Esophagus squamous epithelium (tissue), 5 donors: ENCODE data around the gene RNASEH1. TPM values are rescaled to one million over a fixed set of nuclear protein-coding genes. Genes with fewer than 3 reads are reported as not detected.
"Not testable (repeated sequence)": the region's sequence is repeated elsewhere in the genome, so short reads cannot be mapped to it uniquely, and the experiment has no call there.

ENCODE experiments used
- DNase-seq: peaks from one replicate; lab custom pipeline; 2025; lab: John Stamatoyannopoulos, UW
- H3K27ac ChIP-seq, 4 donors: fragments of 200-600 bp; sonication (generic); one replicate each; pipeline ENCODE4 v1.5.1; 2016 to 2019; ENCODE audit warnings: mild to moderate bottlenecking in 1 of 4
- H3K27me3 ChIP-seq, 4 donors: fragments of 200-600 bp; sonication (generic); 1 replicate in 3 of 4; 2 replicates in 1 of 4; pipeline versions ENCODE4 v1.5.1 to v1.6.0; 2017 to 2021; ENCODE audit warnings: antibody characterized with exemption in 1 of 4
- H3K36me3 ChIP-seq, 3 donors: fragments of 200-600 bp; sonication (generic); one replicate each; pipeline ENCODE4 v1.5.1; 2016 to 2019
- H3K4me1 ChIP-seq, 3 donors: fragments of 200-600 bp; sonication (generic); one replicate each; pipeline ENCODE4 v1.5.1; 2017 to 2019
- H3K4me3 ChIP-seq, 4 donors: fragments of 200-600 bp; sonication (generic); 1 replicate in 3 of 4; 2 replicates in 1 of 4; pipeline ENCODE4 v1.5.1; 2016 to 2019; ENCODE audit warnings: mild to moderate bottlenecking in 2 of 4, moderate library complexity in 1 of 4
- H3K9me3 ChIP-seq, 3 donors: fragments of 200-600 bp; sonication (generic); one replicate each; pipeline ENCODE4 v1.5.1; 2016 to 2019
- CTCF ChIP-seq, 6 experiments: fragments of 450-650 bp in 4 of 6; fragments of 200-600 bp in 2 of 6; sonication (generic) in 2 of 6; IDR thresholded peaks; one replicate each; pipeline ENCODE4 v1.5.1; 2016 to 2019; ENCODE audit warnings: antibody characterized with exemption in 6 of 6, mild to moderate bottlenecking in 4 of 6, moderate library complexity in 4 of 6
- POLR2A ChIP-seq, 4 donors: fragments of 450-650 bp; IDR thresholded peaks; one replicate each; pipeline ENCODE4 v1.6.1; 2017; ENCODE audit warnings: antibody characterized with exemption in 4 of 4, mild to moderate bottlenecking in 4 of 4, moderate library complexity in 3 of 4
- WGBS, 2 donors: methylation state at CpG; one replicate each; pipeline ENCODE4 v1.1.5; 2018; 5-methylcytosine and 5-hydroxymethylcytosine counted together
- intact Hi-C: fragments of 100-400 bp; cut with DNase I; formaldehyde crosslinking; loops from one replicate; pipeline ENCODE4 v1.15.0; 2022
- total RNA-seq, 4 donors: library from RNA; depleted of rRNA; stranded (reverse); fragments of >200 nt; gene quantifications; one replicate each; pipeline ENCODE4 v1.1.0, GENCODE V29; 2016
- donor health status: DM: yes; HTN: yes; CAD: no.

RNASEH1 gene
- total RNA-seq, 4 donors from 2014 or later, result 12.1 to 21.2 (median 19.0) TPM

GRCh38 chr2:3580449-3580848 lies 22.3 kb upstream of the RNASEH1 start:
- Histone ChIP-seq H3K4me3 (no peak overlapping the region), H3K36me3 (peaks cover 15 to 92% (median 32%) of the 10 kb centered on the region in 3 donors), H3K27ac (no peak overlapping the region), H3K27me3 (no peaks in the 10 kb centered on the region), H3K4me1 (peaks cover 25 to 51% (median 39%) of the 10 kb centered on the region in 3 donors), H3K9me3 (no peaks in the 10 kb centered on the region)
- 69 to 82% methylated on average over 3 to 5 of the region's 5 CpGs for WGBS, 2 donors
- intact Hi-C loops, result no loop called here
- DNase-seq, result no peak
- TF ChIP-seq CTCF (IDR thresholded peaks at IDR 0.05), result no peak
- no peak for TF ChIP-seq POLR2A (IDR thresholded peaks at IDR 0.05)

- WGBS, 2 donors, result 56% methylated on average over 5 of the region's 5 CpGs
These were observed 20.9 kb upstream of the RNASEH1 start for GRCh38 chr2:3578987-3579386.

GRCh38 chr2:3576263-3576630 lies 18.1 kb upstream of the RNASEH1 start:
- H3K27me3 ChIP-seq, H3K9me3 ChIP-seq, intact Hi-C loops, DNase-seq: not testable (repeated sequence)
- 59 to 61% methylated on average over 10 of the region's 10 CpGs for WGBS, 2 donors
- Histone ChIP-seq H3K27ac (peak overlapping the region; percentile 89 to 96 (median 94)), H3K4me3 (peak overlapping the region; percentile 69 to 94 (median 84)), H3K36me3 (peaks cover 15 to 50% (median 23%) of the 10 kb centered on the region in 3 donors), H3K4me1 (peaks cover 25 to 45% (median 32%) of the 10 kb centered on the region in 3 donors)

More at GRCh38 chr2:3578987-3579386, 20.9 kb upstream of the RNASEH1 start:
- H3K36me3 ChIP-seq, result peaks cover 15 to 77% (median 32%) of the 10 kb centered on the region in 3 donors
- intact Hi-C loops, result no loop called here
- peak overlapping the region in 2 of 4 donors; percentile 27 to 47 for H3K27ac ChIP-seq
- no peaks in the 10 kb centered on the region for H3K27me3 ChIP-seq
- H3K9me3 ChIP-seq, result no peaks in the 10 kb centered on the region
- H3K4me3 ChIP-seq, result no peak overlapping the region
- no peak for DNase-seq
- peaks cover 25 to 45% (median 32%) of the 10 kb centered on the region in 3 donors for H3K4me1 ChIP-seq
- TF ChIP-seq POLR2A (IDR thresholded peaks at IDR 0.05) (no peak), CTCF (IDR thresholded peaks at IDR 0.05) (no peak)

- no peak for DNase-seq
- WGBS, 2 donors, result 0 to 3% methylated on average over 13 of the region's 54 CpGs
- Histone ChIP-seq H3K4me3 (peak overlapping the region; percentile 69 to 94 (median 84)), H3K9me3 (no peaks in the 10 kb centered on the region), H3K27ac (peak overlapping the region; percentile 89 to 96 (median 94)), H3K36me3 (peaks cover 15 to 44% (median 17%) of the 10 kb centered on the region in 3 donors), H3K27me3 (no peaks in the 10 kb centered on the region), H3K4me1 (peaks cover 25 to 45% (median 32%) of the 10 kb centered on the region in 3 donors)
- TF ChIP-seq CTCF (IDR thresholded peaks at IDR 0.05) (no peak), POLR2A (IDR thresholded peaks at IDR 0.05) (no peak)
- intact Hi-C loops, result no loop called here
These were observed 17.6 kb upstream of the RNASEH1 start for GRCh38 chr2:3575534-3576262.

GRCh38 chr2:3574155-3574554 lies 16.0 kb upstream of the RNASEH1 start:
- H3K36me3 ChIP-seq, result peaks cover 3 to 29% (median 8%) of the 10 kb centered on the region in 3 donors
- H3K27me3 ChIP-seq, result no peaks in the 10 kb centered on the region
- intact Hi-C loops, result no loop called here
- 87 to 94% methylated on average over 11 of the region's 11 CpGs for WGBS, 2 donors
- H3K4me3 ChIP-seq, result no peak overlapping the region
- peaks cover 25 to 42% (median 32%) of the 10 kb centered on the region in 3 donors for H3K4me1 ChIP-seq
- no peaks in the 10 kb centered on the region for H3K9me3 ChIP-seq
- TF ChIP-seq CTCF (IDR thresholded peaks at IDR 0.05) (no peak), POLR2A (IDR thresholded peaks at IDR 0.05) (no peak)
- H3K27ac ChIP-seq, result no peak overlapping the region
- no peak for DNase-seq
